Right ventricle myocardium inferior (tissue), 1 donor: ENCODE data around the gene HECW1. TPM values are rescaled to one million over a fixed set of nuclear protein-coding genes. Genes with fewer than 3 reads are reported as not detected.
"Not testable (repeated sequence)": the region's sequence is repeated elsewhere in the genome, so short reads cannot be mapped to it uniquely, and the experiment has no call there.

Source experiments
- ATAC-seq: fragments of 200-7000 bp; cut with Tn5 transposase; one replicate; pipeline ENCODE4 v1.9.1; 2020; ENCODE audit warnings: mild to moderate bottlenecking, moderate library complexity
- DNase-seq: peaks from one replicate; pipeline ENCODE4 v3.0.0; 2021; ENCODE audit errors: missing footprints
- intact Hi-C: fragments of 100-400 bp; cut with DNase I; formaldehyde crosslinking; loops from one replicate; pipeline ENCODE4 v1.11.0; 2022
- total RNA-seq: library from RNA; stranded (reverse); fragmentation: NEBNext Ultra II Directional; extraction: Animal tissue kit (Norgen Biotek cat#: 25700); gene quantifications from one replicate; pipeline ENCODE4 v1.2.1, GENCODE V29; 2021
- donor health status: DM: no; HTN: yes; CAD: no; lungs with severe emphysema.

HECW1 gene
- total RNA-seq, 1 donor from 2014 or later: not detected

DNA sequence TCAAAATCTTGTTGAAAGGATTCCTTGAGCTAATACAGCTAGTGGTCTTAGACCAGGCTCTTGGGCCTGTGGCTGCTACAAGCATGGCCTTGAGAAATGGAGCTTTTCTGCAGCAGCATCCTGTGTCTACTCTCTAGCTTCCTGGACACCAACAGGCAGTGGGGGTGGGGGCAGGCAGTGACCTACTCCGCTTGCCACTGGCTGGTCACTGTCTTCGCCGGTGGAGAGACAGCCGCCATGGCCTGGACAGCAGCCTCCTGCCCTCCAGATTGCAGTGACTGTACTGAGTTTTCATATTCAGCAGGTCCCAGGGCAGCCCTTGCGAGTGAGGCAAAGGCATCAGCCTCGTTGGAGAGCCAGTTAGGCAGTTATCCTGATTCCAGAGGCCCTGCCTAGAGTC, 204.6 kb downstream of the HECW1 start:
- DNase-seq (no peak), ATAC-seq (no peak)
- intact Hi-C loops: no loop called here

DNA sequence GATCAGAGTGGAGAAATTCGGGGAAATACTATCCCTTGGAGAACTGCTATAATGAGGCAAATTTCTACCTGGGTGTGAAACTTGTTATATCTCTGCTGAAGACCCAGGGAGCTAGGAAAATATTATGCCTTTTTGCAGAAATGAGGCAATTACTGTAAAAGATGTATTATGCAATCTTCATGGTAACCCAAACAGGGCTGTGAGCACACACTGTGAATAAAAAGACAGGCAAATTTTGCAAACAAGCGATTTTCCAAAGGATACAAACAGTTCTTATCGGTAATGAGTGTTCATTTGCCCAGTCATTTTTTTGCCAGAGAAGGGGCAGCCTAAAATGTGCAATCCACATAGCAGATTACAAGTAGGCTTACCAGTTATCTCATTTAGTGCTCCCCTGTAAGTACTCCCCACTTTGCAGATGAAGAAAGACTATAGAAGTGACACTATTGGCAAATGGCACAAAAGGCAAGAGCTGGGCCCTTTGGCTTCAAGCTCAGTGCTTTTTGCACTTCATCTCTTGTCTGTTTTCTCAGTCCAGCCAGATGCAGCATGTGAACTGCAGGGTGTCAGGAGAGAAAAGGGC, 205.8 kb downstream of the HECW1 start:
- intact Hi-C loops: no loop called here

DNA sequence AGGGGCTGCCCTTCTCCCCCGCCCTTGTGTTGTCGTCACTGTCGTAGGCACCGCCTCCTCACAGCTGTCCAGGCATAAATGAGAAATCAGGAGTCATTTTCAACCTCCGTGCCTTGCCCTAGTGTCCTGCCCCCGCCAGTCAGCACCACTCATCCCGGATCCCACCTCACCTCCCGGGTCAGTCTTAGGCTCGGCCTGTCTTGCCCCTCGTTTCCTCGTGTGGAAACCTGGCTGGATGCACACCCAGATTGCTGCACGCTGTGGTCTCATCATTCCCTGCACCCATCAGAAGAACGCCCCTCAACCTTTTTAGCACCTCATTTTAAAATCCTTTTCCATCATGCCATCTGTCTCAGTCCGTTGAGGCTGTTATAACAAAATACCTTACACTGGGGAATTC, 213.1 kb downstream of the HECW1 start:
- ATAC-seq: no peak
- intact Hi-C loops: no loop called here
- DNase-seq: no peak

More for the DNA sequence above, 205.8 kb downstream of the HECW1 start:
- ATAC-seq (no peak), DNase-seq (no peak)

DNA sequence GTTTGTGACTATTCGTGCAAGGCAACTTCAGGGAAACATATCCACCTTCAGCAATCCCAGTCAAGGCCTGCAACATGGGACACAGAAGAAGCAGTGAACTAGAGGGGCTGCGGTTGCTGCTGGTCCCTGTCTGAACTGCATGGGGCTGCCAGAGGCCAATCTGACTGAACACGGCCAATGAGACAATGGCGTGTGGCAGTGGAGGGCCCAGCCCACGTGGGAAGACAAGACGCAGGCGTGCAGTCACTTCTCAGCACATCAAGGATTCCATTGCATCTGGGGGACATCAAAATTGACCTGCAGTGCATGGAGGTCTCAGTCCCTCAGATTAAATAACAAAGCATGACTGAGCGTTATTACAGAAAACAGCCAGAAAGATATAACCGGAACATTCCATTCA, 215.9 kb downstream of the HECW1 start:
- DNase-seq (no peak), ATAC-seq (no peak)
- intact Hi-C loops: no loop called here

DNA sequence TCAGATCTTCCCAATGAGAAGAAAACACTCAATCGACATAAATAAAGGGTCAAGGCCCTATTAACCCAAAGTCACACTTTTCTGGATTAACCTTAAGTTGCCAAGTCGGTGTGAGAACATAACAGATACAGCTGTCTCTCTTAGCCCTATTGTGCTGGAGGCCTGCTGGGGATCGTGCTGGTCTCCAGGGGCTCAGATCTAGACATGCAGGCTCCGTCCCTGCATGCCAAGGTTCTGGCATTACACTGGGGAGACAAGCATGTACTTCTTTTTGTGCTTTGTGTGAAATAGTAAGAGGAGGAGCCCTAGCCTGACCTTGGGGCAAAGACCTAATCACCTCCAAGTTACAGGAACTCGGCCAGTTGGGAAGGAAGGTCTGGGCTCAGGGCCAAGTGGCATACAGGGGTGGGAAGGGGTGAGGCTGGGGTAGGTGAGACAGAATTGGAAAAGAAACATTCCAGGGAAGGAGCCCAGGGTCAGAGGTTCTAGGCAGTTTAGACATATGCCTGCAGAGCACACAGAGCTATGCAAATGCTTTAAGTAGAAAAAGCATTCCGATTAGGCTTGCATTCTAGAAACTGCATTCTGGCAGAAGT, 216.4 kb downstream of the HECW1 start:
- intact Hi-C loops: no loop called here
- DNase-seq (no peak), ATAC-seq (peak; percentile 16)

DNA sequence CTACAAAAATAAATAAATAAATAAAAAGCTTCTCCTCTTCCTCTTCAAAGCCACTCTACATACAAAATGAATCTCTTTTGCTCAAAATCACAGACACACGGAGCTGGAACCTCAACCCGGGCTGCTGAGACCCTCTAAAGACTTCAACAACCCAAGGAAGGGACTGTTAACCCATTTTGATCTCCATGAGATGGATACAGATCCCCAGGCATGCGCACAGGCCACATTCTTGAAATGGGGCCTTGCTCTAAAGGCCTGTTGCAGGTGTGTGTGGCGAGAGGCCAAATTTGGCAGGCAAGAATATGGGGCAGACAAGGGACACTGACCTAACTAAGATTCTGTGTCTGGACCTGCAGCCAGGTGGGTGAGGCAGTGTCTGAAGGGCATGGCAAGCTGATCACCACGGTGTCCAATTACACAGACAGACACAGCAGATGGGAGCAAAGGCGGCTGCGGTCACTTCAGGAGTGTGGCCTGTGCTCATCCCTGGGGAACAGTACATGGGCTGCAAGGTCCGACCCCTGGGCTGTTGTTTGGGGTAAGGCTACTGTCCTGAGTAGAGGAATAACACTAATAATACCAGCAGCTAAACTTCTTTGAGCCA, 219.8 kb downstream of the HECW1 start:
- no peak for DNase-seq

DNA sequence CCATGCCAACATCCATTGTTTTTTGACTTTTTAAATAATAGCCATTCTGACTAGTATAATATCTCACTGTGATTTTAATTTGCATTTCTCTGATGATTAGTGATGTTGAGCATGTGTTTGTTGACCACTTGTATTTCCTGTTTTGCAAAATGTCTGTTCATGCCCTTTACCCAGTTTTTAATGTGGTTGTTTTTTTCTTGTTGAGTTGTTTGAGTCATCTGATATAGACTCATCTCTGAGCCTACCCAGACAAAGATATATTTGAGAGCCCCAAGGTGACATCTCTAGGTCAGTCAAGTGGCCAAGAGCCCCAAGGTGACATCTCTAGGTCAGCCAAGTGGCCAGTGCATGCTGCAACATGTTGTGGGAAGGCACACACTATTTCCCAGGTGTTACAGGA, 224.7 kb downstream of the HECW1 start:
- no peak for ATAC-seq
- intact Hi-C loops: no loop called here
- no peak for DNase-seq

More for the DNA sequence above, 219.8 kb downstream of the HECW1 start:
- intact Hi-C loops: no loop called here
- ATAC-seq: no peak

DNA sequence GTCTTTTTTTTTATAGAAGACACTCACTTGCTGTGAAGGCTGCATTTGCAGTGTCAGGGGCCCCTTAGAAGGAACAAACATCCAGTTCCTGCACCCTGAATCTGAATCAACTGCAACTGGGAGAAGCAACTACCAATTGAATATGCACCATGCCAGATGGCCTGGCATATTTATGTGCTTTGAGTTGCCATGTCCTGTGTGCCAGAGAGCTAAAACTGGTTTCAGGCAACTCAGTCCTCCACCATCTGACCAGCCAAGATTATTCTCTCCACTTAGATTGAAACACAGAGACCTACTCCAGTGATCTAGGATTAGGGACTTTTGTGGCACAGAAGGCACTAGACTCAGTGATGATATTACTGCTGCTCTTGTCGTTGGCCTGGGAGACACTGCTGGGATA, 225.4 kb downstream of the HECW1 start:
- no peak for ATAC-seq
- DNase-seq: no peak
- intact Hi-C loops: no loop called here

DNA sequence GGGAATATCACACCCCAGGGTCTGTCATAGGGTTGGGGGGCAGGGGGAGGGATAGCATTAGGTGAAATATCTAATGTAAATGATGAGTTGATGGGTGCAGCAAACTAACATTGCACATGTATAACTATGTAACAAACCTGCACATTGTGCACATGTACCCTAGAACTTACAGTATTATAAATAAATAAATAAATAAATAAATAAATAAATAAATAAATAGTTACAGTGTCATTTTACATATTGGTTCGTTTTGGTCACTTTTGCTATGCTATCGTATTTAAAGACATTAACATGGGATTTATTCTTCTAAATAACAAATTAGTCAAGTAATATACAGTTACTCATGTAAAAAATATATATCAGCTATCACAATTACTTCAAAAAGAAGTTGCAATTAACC, 228.7 kb downstream of the HECW1 start:
- no peak for DNase-seq
- intact Hi-C loops: no loop called here

DNA sequence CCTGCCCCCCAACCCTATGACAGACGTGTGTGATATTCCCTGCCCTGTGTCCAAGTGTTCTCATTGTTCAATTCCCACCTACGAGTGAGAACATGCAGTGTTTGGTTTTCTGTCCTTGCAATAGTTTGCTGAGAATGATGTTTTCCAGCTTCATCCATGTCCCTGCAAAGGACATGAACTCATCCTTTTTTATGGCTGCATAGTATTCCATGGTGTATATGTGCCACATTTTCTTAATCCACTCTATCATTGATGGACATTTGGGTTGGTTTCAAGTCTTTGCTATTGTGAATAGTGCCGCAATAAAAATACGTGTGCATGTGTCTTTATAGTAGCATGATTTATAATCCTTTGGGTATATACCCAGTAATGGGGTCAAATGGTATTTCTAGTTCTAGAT, 231.0 kb downstream of the HECW1 start:
- intact Hi-C loops, DNase-seq, ATAC-seq: not testable (repeated sequence)

More for the DNA sequence above, 228.7 kb downstream of the HECW1 start:
- no peak for ATAC-seq

DNA sequence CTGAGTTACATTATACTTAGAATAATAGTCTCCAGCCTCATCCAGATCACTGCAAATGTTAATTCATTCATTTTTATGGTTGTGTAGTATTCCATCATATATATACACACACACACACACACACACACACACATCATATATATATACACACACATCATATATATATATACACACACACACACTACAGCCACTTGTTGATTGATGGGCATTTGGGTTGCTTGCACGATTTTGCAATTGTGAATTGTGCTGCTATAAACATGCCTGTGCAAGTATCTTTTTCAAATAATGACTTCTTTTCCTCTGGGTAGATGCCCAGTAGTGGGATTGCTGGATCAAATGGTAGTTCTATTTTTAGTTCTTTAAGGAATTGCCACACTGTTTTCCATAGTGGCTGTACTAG, 233.2 kb downstream of the HECW1 start:
- DNase-seq, intact Hi-C loops, ATAC-seq: not testable (repeated sequence)

DNA sequence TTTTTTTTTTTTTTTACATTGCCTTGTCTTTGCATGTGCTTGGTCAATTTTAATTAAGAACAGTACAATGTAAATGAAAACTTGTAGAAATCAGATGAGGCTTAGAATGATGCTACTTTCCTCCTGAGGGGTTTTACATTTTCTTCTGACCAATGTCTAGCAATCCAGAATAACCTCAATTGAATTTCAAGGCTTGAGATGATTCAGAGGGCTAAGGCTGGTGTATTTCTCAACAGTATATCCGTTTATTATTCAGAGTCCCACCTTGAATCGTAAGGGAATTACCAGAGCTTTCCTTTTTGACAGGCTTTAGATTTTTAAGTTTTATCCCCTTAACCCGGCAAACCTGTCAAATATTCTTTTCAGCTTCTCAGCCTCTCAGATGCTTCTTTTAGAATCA, 239.2 kb downstream of the HECW1 start:
- DNase-seq (no peak), ATAC-seq (no peak)
- intact Hi-C loops: no loop called here

DNA sequence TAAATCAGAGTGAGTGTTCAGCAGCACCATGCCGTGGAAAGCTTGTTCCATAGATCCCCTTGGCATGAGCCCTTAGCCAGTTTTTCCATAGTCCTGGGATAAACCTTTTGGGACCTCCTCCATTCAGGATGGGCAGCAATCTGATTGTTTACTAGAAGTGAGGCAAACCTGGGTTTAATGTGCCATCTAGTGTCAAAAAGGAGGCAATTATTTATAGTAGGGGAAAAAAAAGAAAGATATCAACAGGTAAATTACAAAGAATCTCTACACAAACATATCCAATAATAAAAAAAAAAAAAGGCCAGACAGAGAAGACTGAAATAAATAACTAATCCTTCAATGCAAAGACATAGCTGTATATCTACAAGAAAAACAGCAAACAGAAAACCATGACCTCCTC, 241.5 kb downstream of the HECW1 start:
- DNase-seq (no peak), ATAC-seq (no peak)
- intact Hi-C loops: no loop called here

DNA sequence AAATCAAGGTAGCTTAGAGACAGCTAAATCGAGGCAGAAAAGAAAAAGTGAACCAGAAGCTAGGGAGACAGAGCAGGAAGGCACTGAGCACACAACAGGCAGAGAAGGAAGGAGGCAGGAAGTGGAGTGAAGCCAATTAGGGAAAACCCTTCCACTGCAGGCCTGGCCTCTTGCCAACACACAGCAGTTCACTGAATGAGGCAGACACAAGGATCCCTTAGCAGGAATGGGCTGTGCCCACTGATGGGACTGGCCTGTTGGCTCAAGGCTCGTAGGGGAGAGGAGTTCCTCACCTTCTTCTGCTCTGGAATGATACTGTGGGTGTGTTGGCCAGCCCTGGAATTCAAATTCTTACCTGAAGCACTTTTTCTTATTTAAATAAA, 250.2 kb downstream of the HECW1 start:
- ATAC-seq (no peak), DNase-seq (no peak)
- intact Hi-C loops: no loop called here

DNA sequence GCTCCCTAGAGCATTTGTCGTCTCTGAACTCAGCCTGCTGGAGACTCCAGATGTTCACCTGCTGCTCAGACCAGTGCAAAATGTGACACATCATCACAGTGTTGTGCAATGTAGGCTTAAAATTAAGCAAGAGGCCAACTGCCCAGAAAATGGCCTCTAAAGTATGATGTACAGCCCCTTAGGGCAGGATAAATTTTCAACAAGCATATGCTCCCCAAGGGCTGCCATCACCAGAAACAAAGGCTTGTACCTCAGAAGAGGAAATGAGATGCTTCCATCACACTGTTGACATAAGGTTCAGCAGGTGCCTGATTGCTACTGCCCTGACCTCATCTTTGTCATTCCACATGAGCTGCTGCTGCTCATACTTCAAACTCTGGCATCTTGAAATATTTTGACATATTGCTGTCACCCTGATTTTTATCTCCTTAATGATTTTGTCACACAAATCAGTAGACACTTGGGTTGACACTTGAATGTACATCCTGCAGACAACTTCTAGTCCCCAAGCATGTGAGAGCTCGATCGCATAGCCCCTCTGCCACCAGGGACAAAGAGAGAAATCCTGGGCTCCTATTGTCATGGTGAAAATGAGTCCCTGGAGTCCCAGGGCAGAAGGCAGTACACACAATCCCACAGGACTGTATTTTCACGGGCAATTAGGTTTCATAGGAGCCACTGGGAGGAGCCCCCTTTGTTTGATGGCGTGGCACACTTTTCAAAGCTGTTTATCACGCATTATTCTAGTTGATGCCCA, 250.8 kb downstream of the HECW1 start:
- DNase-seq: no peak
- ATAC-seq: peak; percentile 28
- intact Hi-C loops: no loop called here

DNA sequence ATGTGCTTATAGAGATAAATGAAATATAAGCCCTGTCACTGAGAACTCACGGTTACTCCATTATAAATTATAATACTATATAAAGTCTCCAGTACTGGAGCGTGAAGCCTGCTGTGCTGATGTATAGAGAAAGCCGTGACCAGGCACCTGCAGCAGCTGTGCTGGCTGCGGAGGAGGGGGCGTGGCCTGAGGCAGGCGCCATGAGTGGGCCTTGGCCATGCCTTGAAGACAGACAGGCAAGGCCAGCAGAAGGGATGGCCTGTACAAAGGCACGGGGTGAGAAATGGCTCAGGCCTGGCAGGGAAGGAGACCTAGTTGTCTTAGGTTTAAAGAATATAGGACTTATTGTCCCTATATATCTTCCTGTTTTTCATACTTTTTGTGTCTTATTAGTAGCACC, 251.9 kb downstream of the HECW1 start:
- no peak for DNase-seq
- intact Hi-C loops: no loop called here
- no peak for ATAC-seq

DNA sequence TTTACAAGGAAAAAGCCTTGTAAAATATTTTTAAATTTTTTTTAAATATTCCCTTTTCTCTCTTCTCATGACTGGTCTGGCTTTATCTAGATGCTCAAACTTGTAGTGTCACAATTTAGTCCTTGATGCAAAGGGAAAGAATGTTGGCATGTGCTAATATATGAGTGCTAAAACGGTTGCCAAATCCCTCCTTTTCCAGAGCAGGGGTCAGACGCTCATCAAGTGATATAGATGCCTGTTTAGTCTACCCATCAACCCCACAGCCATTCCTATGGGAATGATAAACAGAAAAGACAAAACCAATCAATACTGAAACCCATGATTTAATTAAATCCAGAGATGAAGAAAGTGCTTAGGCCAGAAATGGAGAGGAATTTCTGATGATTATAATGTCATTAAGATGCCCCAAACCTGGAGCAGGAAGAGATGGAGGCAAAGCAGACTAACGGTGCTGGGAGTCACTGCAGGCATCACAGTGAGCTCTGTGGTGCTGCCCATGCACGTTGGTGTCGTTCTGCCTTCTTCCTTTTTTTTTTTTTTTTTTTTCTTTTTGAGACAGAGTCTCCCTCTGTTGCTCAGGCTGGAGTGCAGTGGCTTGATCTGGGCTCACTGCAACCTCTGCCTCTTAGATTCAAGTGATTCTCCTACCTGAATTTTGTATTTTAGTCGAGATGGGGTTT, 260.4 kb downstream of the HECW1 start:
- intact Hi-C loops: no loop called here
- ATAC-seq (no peak), DNase-seq (no peak)

DNA sequence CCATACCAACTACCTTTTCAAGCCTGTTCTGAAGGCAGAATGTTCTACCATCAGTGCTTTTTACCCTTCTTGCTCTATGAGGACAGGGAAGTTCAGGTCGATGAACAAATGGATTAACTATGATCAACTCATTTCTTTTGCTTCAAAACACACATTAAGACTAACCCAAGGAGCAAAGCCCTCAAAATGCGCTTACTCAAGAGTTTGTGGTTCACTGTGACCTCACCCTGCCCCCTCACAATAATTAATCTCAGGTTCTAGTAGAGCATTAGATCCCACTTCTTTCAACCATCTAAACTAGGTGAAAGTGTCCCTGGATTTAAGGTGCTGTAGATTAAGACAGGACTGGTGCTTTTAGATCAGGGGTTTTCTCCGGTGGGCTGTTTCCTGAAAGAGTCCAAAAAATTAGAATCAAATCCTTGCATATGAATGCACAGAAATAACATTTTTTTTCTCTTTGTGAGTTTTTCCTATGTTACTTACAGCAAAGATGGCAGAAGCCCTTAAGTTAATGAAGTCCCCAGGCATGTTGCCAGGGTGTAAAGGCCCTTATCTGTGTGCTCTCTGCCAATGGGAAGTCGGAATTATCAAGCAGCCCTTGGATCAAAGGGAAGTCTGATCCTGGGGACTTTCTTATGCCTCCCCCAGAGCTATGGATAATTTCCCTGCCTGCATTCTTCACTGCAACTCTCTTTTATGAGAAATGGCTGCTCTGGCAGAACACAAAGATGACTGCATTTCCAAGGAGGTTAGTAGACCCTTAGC, 264.9 kb downstream of the HECW1 start:
- DNase-seq (no peak), ATAC-seq (no peak)
- intact Hi-C loops: no loop called here

DNA sequence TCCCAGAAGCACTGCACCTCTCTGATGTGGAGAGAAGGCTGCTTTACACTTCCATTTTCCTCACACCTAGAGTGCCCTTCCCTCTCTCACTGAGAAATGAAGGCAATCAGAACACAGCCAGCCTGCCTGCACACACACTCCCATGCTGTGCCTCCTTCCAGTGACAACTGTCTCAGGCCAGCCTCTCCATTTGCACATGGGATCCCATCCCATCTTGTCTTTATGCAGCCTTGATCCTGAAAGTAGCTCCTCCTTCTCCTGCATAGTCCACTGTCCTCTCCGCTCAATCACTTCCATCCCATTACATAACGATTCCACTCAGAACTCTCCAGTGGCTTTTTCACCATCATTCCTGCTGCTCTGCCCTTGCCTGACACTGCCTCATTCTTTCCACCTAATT, 266.8 kb downstream of the HECW1 start:
- intact Hi-C loops: no loop called here

More for the DNA sequence above, 266.8 kb downstream of the HECW1 start:
- DNase-seq (no peak), ATAC-seq (no peak)
